ENCODE data around the gene FAM81B.

GRCh38 chr5:95445995-95446394, 54.8 kb downstream of the FAM81B start:
- no peak for TF ChIP-seq HMGXB4 (CRISPR knock-in tag; IDR thresholded peaks at IDR 0.05; ENCODE audit: borderline replicate concordance)
- no peak for TF ChIP-seq CEBPB (IDR thresholded peaks at IDR 0.05)
